Spleen (tissue), 7 donors: ENCODE data around the gene SDF2L1.

Experiments
- CTCF ChIP-seq, 11 experiments: fragments of 200-600 bp in 7 of 11; fragments of 450-650 bp in 4 of 11; sonication (generic) in 4 of 11; IDR thresholded peaks in 8 of 11; conservative IDR thresholded peaks in 3 of 11; 1 replicate in 7 of 11; 2 replicates in 4 of 11; pipeline versions ENCODE4 v1.4.0 to v1.8.0; 2016 to 2021; ENCODE audit warnings: antibody characterized with exemption in 11 of 11, inconsistent platforms in 4 of 11, mild to moderate bottlenecking in 1 of 11
- POLR2A ChIP-seq, 3 donors: fragments of 450-650 bp; IDR thresholded peaks; one replicate each; pipeline ENCODE4 v1.5.1; 2017; ENCODE audit warnings: antibody characterized with exemption in 3 of 3, mild to moderate bottlenecking in 1 of 3
- POLR2AphosphoS5 ChIP-seq, 3 donors: sonication (generic); formaldehyde crosslinking; IDR thresholded peaks; one replicate each; pipeline ENCODE4 v1.5.1; 2017; ENCODE audit warnings: antibody characterized with exemption in 3 of 3
- donor health status: DM: no; HTN: no; CAD: no; lungs with moderate emphysema.
- donor health status: DM: no; HTN: no; CAD: no.
- donor health status: DM: no; HTN: no; CAD: no.

GRCh38 chr22:21650823-21651520 lies 8.9 kb downstream of the SDF2L1 start:
- no peak for TF ChIP-seq CTCF (IDR thresholded peaks at IDR 0.05 in 8 of 11, conservative IDR thresholded peaks at IDR 0.05 in 3 of 11)
- TF ChIP-seq POLR2A (IDR thresholded peaks at IDR 0.05) = no peak
- TF ChIP-seq POLR2AphosphoS5 (IDR thresholded peaks at IDR 0.05) = no peak
